GM12872 (cell line): ENCODE results near the gene KIF5C.

ENCODE experiments used
- CTCF ChIP-seq: IDR thresholded peaks from 3 replicates; pipeline ENCODE4 v1.5.1; 2011; ENCODE audit warnings: low read depth, mild to moderate bottlenecking, low read length, moderate library complexity; ENCODE audit not compliant: insufficient read depth

KIF5C gene

GRCh38 chr2:148913061-148913460 lies 38.0 kb downstream of the KIF5C start:
- no peak for TF ChIP-seq CTCF

GRCh38 chr2:148913492-148913891 lies 38.5 kb downstream of the KIF5C start:
- TF ChIP-seq CTCF: no peak

- TF ChIP-seq CTCF: no peak
Observed at GRCh38 chr2:148914463-148914862, 39.4 kb downstream of the KIF5C start.

- TF ChIP-seq CTCF: no peak
Observed at GRCh38 chr2:148917431-148917830, 42.4 kb downstream of the KIF5C start.

- TF ChIP-seq CTCF: no peak
Observed at GRCh38 chr2:148918554-148918953, 43.5 kb downstream of the KIF5C start.

GRCh38 chr2:148920559-148920958 lies 45.5 kb downstream of the KIF5C start:
- no peak for TF ChIP-seq CTCF

- no peak for TF ChIP-seq CTCF
Observed at GRCh38 chr2:148922062-148922461, 47.0 kb downstream of the KIF5C start.

GRCh38 chr2:148922776-148923475 lies 47.9 kb downstream of the KIF5C start:
- no peak for TF ChIP-seq CTCF
